Esophagus (tissue), 2 donors: ENCODE results near the gene LAMP2. TPM values are rescaled to one million over a fixed set of nuclear protein-coding genes. Genes with fewer than 3 reads are reported as not detected.
A peak's percentile ranks its signal among the peaks of the same experiment; 100 is the strongest.

Experiments used
- H3K27ac ChIP-seq, 2 donors: one replicate each; pipeline ENCODE4 v1.5.1; 2013; ENCODE audit warnings: low read depth in 2 of 2, mild to moderate bottlenecking in 2 of 2, inconsistent platforms in 1 of 2, low read length in 1 of 2, moderate library complexity in 1 of 2
- H3K27me3 ChIP-seq, 2 donors: one replicate each; pipeline ENCODE4 v1.6.1; 2013; ENCODE audit warnings: low read length in 2 of 2, control low read depth in 1 of 2, mild to moderate bottlenecking in 1 of 2; ENCODE audit not compliant: insufficient read depth in 2 of 2, control insufficient read depth in 1 of 2
- H3K36me3 ChIP-seq, 2 donors: one replicate each; pipeline ENCODE4 v1.6.1; 2013; ENCODE audit warnings: low read length in 1 of 2; ENCODE audit not compliant: control insufficient read depth in 2 of 2, insufficient read depth in 2 of 2
- H3K4me1 ChIP-seq, 2 donors: one replicate each; pipeline ENCODE4 v1.6.1; 2013; ENCODE audit warnings: low read length in 1 of 2; ENCODE audit not compliant: control insufficient read depth in 2 of 2, insufficient read depth in 2 of 2
- H3K4me3 ChIP-seq, 2 donors: one replicate each; pipeline ENCODE4 v1.5.1; 2013; ENCODE audit warnings: low read length in 2 of 2, mild to moderate bottlenecking in 2 of 2, low read depth in 1 of 2, moderate library complexity in 1 of 2
- H3K9me3 ChIP-seq, 2 donors: one replicate each; pipeline ENCODE4 v1.6.1; 2013; ENCODE audit warnings: mild to moderate bottlenecking in 2 of 2, low read depth in 1 of 2, low read length in 1 of 2, moderate library complexity in 1 of 2; ENCODE audit not compliant: control insufficient read depth in 2 of 2, insufficient read depth in 1 of 2
- WGBS, 2 donors: extraction: QIAGEN DNeasy Blood & Tissue Kit; methylation state at CpG; one replicate each; pipeline ENCODE4 v1.1.7; 2013; 5-methylcytosine and 5-hydroxymethylcytosine counted together
- polyA plus RNA-seq, 2 donors: library from polyadenylated mRNA; stranded (reverse); fragments of 200-250 nt; gene quantifications; one replicate each; pipeline ENCODE4 v1.2.3, GENCODE V29; 2013
- donor health status: healthy with polysubstance abuse.
- donor health status: Bipolar disorder and iron deficiency.

LAMP2 gene
- polyA plus RNA-seq, 2 donors, result 34.5 to 57.1 TPM

DNA sequence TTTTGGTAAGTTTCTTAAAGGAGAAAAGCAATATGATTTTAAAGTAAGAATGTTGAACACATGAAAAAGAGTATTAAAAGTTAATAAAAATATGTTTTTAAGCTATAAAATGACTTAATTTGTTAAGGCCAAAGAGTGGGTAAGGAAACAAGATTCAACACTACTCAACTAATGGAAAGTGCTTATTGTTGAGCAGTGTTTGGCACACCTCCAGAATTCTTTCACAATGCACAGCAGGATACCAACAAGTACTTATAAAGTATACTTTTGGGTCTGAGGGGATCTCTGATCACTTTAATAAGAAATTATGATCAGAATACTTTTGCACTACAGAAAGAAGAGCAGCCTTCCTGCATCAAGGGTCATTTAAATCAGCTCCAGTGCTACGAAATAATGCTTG is 5.9 kb downstream of the LAMP2 start:
- Histone ChIP-seq H3K27ac (no peak overlapping the region), H3K4me1 (peaks cover 0 to 2% of the 10 kb centered on the region in 2 donors), H3K27me3 (no peaks in the 10 kb centered on the region), H3K9me3 (no peaks in the 10 kb centered on the region), H3K4me3 (no peak overlapping the region), H3K36me3 (no peaks in the 10 kb centered on the region)
- 61 to 84% methylated on average over 1 of the region's 1 CpG for WGBS, 2 donors

DNA sequence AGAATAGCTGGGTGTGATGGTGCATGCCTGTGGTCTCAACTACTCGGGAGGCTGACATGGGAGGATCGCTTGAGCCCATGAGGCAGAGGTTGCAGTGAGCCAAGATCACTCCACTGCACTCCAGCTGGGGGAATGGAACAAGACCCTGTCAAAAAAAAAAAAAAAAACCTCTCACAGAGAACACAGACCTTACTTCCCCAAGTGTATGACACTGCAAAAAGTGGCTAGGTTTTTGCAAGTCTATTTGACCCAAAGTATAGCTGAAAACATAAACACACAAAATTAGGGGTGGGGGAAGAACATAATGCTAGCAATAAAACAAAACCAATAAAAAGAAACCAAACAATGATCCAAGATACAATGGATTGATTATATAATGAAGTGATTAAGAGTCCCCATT is 6.7 kb downstream of the LAMP2 start:
- peaks cover 0 to 2% of the 10 kb centered on the region in 2 donors for H3K4me1 ChIP-seq
- 89 to 93% methylated on average over 2 of the region's 2 CpGs for WGBS, 2 donors
- no peak overlapping the region for H3K4me3 ChIP-seq

DNA sequence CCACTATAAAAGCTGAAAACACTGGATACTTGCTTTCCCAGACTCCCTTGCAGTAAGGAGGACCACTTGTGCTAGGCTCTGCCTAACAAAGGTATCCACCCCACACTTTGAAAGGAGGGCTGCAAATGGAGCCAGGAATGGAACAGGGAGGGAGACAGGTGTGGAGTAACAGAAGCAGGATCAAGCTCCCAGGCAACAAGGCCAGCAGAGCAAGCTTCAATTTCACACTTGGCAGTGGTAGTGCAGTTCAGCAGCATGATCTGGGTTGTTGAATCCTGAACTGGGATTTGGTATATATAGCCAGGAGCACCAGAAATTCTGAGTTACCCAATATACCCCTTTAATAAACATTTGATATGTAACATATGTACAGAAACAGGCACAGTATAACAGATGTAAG is 9.8 kb downstream of the LAMP2 start:
- H3K36me3 ChIP-seq, result no peaks in the 10 kb centered on the region
- H3K4me1 ChIP-seq, result no peaks in the 10 kb centered on the region
- no peaks in the 10 kb centered on the region for H3K9me3 ChIP-seq
- H3K4me3 ChIP-seq, result no peak overlapping the region
- H3K27ac ChIP-seq, result peak overlapping the region; percentile 44 to 82
- H3K27me3 ChIP-seq, result no peaks in the 10 kb centered on the region

More for the DNA sequence above, 6.7 kb downstream of the LAMP2 start:
- no peak overlapping the region for H3K27ac ChIP-seq
- H3K36me3 ChIP-seq, result no peaks in the 10 kb centered on the region
- no peaks in the 10 kb centered on the region for H3K9me3 ChIP-seq
- no peaks in the 10 kb centered on the region for H3K27me3 ChIP-seq

DNA sequence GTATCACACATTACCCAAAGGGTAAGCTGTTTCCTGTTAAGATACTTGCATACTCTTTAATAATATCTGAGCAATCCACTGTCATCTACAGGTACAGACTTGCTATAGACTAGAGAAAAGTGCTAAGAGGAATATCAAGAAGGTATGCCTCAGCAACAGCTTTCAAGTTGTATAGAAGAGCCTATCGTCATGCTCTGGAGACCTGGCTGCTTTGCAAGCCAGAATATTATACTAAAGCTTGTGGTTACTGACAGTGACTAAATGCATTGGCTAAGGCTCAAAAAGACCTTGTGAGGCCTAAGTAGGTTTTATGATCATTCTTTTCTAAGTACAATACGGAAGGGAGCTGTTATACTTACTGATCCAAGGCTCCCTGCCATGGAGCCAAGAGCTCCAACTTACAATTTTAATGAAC is 11.3 kb downstream of the LAMP2 start:
- no peaks in the 10 kb centered on the region for H3K36me3 ChIP-seq
- H3K4me1 ChIP-seq, result no peaks in the 10 kb centered on the region
- no peaks in the 10 kb centered on the region for H3K9me3 ChIP-seq
- no peak overlapping the region for H3K4me3 ChIP-seq
- H3K27ac ChIP-seq, result peak overlapping the region in 1 of 2 donors; percentile 39
- 17 to 29% methylated on average over 2 of the region's 2 CpGs for WGBS, 2 donors
- no peaks in the 10 kb centered on the region for H3K27me3 ChIP-seq

DNA sequence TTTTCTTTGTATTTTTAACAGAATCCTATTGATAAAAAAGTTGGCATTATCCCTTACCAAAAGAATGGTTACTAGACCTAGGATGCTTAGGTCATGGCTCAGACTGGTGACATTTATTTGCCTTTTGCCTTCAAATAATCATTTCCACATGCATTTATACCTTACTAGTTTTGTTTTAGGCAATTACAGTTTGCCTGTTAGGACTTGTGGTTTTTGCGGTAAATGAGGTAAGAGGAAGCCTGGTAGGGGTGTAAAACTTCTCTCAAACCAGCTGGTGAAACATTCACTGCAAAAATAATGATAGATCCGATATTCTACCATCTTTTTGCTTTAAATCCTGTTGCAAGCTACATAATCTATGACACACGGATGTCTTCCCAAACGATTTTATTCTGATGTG is 12.1 kb downstream of the LAMP2 start:
- WGBS, 2 donors, result 42% methylated on average over 4 of the region's 4 CpGs
- Histone ChIP-seq H3K36me3 (no peaks in the 10 kb centered on the region), H3K27ac (peak overlapping the region in 1 of 2 donors; percentile 39), H3K27me3 (no peaks in the 10 kb centered on the region), H3K9me3 (no peaks in the 10 kb centered on the region), H3K4me1 (no peaks in the 10 kb centered on the region), H3K4me3 (no peak overlapping the region)

DNA sequence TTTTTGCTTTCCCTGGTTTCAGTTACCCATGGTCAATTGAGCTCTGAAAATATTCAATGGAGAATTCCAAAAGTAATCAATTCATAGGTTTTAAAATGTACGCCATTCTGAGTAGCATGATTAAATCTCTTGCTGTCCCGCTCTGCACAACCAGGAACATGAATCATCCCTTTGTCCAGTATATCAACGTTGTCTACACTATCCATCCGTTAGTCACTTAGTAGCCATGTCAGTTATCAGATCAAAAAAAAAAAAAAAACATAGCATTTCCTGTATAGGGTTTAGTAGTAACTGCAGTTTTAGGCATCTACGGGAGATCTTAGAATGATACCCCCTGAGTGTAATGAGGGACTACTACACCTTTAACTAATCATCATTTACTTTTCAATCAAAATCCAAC is 15.1 kb downstream of the LAMP2 start:
- Histone ChIP-seq H3K4me3 (no peak overlapping the region), H3K36me3 (no peaks in the 10 kb centered on the region), H3K27ac (no peak overlapping the region), H3K4me1 (no peaks in the 10 kb centered on the region), H3K9me3 (no peaks in the 10 kb centered on the region), H3K27me3 (no peaks in the 10 kb centered on the region)
- 76 to 81% methylated on average over 5 of the region's 5 CpGs for WGBS, 2 donors

DNA sequence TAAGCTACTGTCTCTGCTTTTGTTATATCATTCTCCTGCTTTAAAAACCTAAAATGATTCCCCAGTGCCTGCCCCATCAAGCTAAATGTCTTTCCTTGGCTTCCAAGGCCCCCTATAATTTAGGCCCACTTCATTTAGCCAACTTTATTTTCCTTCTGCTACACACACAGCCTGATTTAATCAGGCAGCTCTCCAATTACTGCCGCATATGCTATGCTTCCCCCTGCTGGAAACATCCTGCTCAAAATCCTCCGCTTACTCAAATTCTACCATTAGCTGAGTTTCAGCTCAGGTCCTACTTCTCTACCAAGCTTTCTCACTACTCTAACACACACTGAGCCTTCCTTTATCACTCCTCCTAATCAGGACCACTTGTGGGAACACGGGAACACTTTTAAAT is 17.0 kb downstream of the LAMP2 start:
- H3K36me3 ChIP-seq, result no peaks in the 10 kb centered on the region
- H3K4me3 ChIP-seq, result no peak overlapping the region
- H3K9me3 ChIP-seq, result no peaks in the 10 kb centered on the region
- H3K27ac ChIP-seq, result no peak overlapping the region
- H3K27me3 ChIP-seq, result no peaks in the 10 kb centered on the region
- WGBS, 2 donors, result 33 to 39% methylated on average over 3 of the region's 3 CpGs
- H3K4me1 ChIP-seq, result no peaks in the 10 kb centered on the region

DNA sequence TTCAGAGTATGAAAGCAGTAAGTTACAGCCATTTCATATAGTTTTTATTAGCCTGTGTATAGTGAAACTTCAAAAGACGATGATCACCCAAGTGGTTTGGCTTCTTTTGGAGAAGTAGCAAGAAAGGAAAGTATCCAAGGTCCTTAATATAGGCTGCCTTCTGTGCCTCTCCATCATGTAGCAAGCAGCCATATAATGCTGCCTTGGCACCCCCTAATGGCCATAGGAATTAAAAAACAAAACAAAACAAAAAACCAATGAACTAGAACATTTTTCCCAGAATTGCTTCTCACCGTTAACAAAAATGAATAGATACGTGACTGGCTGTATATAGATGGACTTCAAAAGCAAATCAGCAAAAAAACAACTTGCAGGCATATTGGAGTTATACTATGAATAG is 18.9 kb downstream of the LAMP2 start:
- Histone ChIP-seq H3K27me3 (no peaks in the 10 kb centered on the region), H3K4me1 (no peaks in the 10 kb centered on the region), H3K4me3 (no peak overlapping the region), H3K9me3 (no peaks in the 10 kb centered on the region), H3K27ac (no peak overlapping the region), H3K36me3 (no peaks in the 10 kb centered on the region)
- WGBS, 2 donors, result 66% methylated on average over 3 of the region's 3 CpGs

DNA sequence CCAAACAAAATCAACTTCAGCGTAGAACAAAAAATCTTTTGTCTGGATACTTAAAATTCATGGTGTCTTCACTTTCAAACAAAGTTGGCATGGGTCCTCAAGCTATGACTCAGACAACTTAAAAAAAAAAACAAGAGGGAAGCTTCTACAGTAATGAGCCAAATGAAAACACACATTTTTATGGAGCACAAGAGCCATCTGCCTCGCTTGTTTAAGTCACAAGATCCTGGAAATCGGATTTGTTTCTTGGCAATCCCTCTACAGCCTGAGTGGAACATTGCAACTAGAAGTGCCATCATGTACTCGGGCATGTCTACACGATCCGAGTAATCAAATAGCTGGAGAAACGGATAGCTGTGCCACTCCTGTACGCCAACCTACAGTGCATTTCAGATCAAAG is 22.6 kb downstream of the LAMP2 start:
- 34 to 58% methylated on average over 8 of the region's 8 CpGs for WGBS, 2 donors
- no peaks in the 10 kb centered on the region for H3K9me3 ChIP-seq
- no peaks in the 10 kb centered on the region for H3K27me3 ChIP-seq
- H3K27ac ChIP-seq, result no peak overlapping the region
- H3K4me1 ChIP-seq, result no peaks in the 10 kb centered on the region
- no peaks in the 10 kb centered on the region for H3K36me3 ChIP-seq
- no peak overlapping the region for H3K4me3 ChIP-seq

DNA sequence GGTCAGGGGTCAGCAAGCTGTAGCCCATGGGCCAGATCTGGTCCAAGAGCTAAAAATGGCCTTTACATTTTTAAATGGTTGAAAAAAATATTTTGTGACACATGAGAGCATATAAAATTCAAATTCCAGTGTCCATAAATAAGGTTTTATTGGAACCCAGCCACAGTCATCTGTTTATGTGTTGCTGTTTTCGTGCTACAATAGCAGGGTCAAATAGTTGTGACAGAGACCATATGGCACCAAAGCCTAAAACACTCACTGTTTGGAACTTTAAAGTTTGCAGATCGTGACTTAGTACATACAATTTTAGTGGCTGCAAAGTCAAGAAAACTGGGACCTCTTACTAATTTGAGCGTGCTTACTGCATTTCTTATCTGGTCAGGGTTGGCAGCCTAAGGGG is 29.2 kb downstream of the LAMP2 start:
- Histone ChIP-seq H3K4me1 (no peaks in the 10 kb centered on the region), H3K9me3 (no peaks in the 10 kb centered on the region), H3K27me3 (no peaks in the 10 kb centered on the region), H3K27ac (no peak overlapping the region), H3K36me3 (no peaks in the 10 kb centered on the region), H3K4me3 (no peak overlapping the region)
- 72 to 81% methylated on average over 3 of the region's 3 CpGs for WGBS, 2 donors
